ENCODE results near the gene RGL1.

- TF ChIP-seq SUZ12 (IDR thresholded peaks at IDR 0.05; ENCODE audit: extremely low read depth, insufficient read depth, insufficient read length) (no peak), ZNF274 (IDR thresholded peaks at IDR 0.05; ENCODE audit: low read depth, low read length) (no peak), YY1 (IDR thresholded peaks at IDR 0.05; ENCODE audit: insufficient read depth, insufficient read length) (no peak)
Measured at GRCh38 chr1:183898610-183899009, 93.7 kb downstream of the RGL1 start.
